H9 (cell line): Measurements from ENCODE around the gene PRELID1. TPM values are rescaled to one million over a fixed set of nuclear protein-coding genes. Genes with fewer than 3 reads are reported as not detected.

Experiments used
- DNase-seq: peaks from one replicate; pipeline ENCODE4 v3.0.0-alpha.2; 2017
- H2AFZ ChIP-seq: one replicate; pipeline ENCODE4 v1.6.1; 2013; ENCODE audit warnings: mild to moderate bottlenecking, low read length, control low read depth, moderate library complexity
- H2AK5ac ChIP-seq: 2 replicates; pipeline ENCODE4 v1.6.1; 2013; ENCODE audit warnings: low read length, control low read depth, mixed read lengths; ENCODE audit not compliant: insufficient read length
- H2BK120ac ChIP-seq: one replicate; pipeline ENCODE4 v1.6.1; 2013; ENCODE audit warnings: low read depth, mild to moderate bottlenecking, low read length, control low read depth, inconsistent platforms; ENCODE audit not compliant: poor library complexity, severe bottlenecking
- H2BK12ac ChIP-seq: 2 replicates; pipeline ENCODE4 v1.6.1; 2013; ENCODE audit warnings: low read length, control low read depth, mixed read lengths, low read depth; ENCODE audit not compliant: insufficient read length
- H2BK15ac ChIP-seq: 2 replicates; pipeline ENCODE4 v1.6.1; 2013; ENCODE audit warnings: low read depth, low read length, control low read depth
- H2BK20ac ChIP-seq: one replicate; pipeline ENCODE4 v1.6.1; 2013; ENCODE audit warnings: low read depth, mild to moderate bottlenecking, low read length, control low read depth, inconsistent platforms; ENCODE audit not compliant: poor library complexity, severe bottlenecking
- H2BK5ac ChIP-seq: 2 replicates; pipeline ENCODE4 v1.6.1; 2013; ENCODE audit warnings: low read length, control low read depth, mixed read lengths; ENCODE audit not compliant: insufficient read length
- H3K14ac ChIP-seq: 2 replicates; pipeline ENCODE4 v1.6.1; 2013; ENCODE audit warnings: low read length, control low read depth; ENCODE audit not compliant: insufficient read depth
- H3K18ac ChIP-seq: 2 replicates; pipeline ENCODE4 v1.6.1; 2013; ENCODE audit warnings: low read depth, mild to moderate bottlenecking, mixed read lengths, low read length, control low read depth; ENCODE audit not compliant: insufficient read length
- H3K23ac ChIP-seq: 2 replicates; pipeline ENCODE4 v1.6.1; 2013; ENCODE audit warnings: low read length, control low read depth, mixed read lengths, low read depth; ENCODE audit not compliant: insufficient read length
- H3K23me2 ChIP-seq: 2 replicates; pipeline ENCODE4 v1.6.1; 2013; ENCODE audit warnings: low read depth, mild to moderate bottlenecking, mixed read lengths, low read length, control low read depth; ENCODE audit not compliant: insufficient read length, poor library complexity, severe bottlenecking
- H3K27ac ChIP-seq: 2 replicates; pipeline ENCODE4 v1.5.1; 2013; ENCODE audit warnings: low read length, control low read depth, mixed read lengths, low read depth; ENCODE audit not compliant: insufficient read length
- H3K27me3 ChIP-seq: 2 replicates; pipeline ENCODE4 v1.6.1; 2013; ENCODE audit warnings: low read length, control low read depth, inconsistent platforms; ENCODE audit not compliant: insufficient read depth
- H3K4ac ChIP-seq: 2 replicates; pipeline ENCODE4 v1.6.1; 2013; ENCODE audit warnings: low read depth, mild to moderate bottlenecking, control low read depth, inconsistent platforms, low read length, moderate library complexity
- H3K4me1 ChIP-seq: 2 replicates; pipeline ENCODE4 v1.6.1; 2013; ENCODE audit warnings: low read length, control low read depth, inconsistent platforms; ENCODE audit not compliant: insufficient read depth
- H3K4me2 ChIP-seq: 2 replicates; pipeline ENCODE4 v1.6.1; 2013; ENCODE audit warnings: low read length, control low read depth, mixed read lengths; ENCODE audit not compliant: insufficient read length, insufficient read depth
- H3K56ac ChIP-seq: 2 replicates; pipeline ENCODE4 v1.6.1; 2013; ENCODE audit warnings: low read depth, mild to moderate bottlenecking, mixed read lengths, low read length, control low read depth; ENCODE audit not compliant: insufficient read length
- H3K79me1 ChIP-seq: 2 replicates; pipeline ENCODE4 v1.6.1; 2013; ENCODE audit warnings: low read depth, mild to moderate bottlenecking, moderate library complexity, low read length, control low read depth, inconsistent platforms; ENCODE audit not compliant: insufficient read depth, poor library complexity, severe bottlenecking
- H3K79me2 ChIP-seq: 2 replicates; pipeline ENCODE4 v1.6.1; 2013; ENCODE audit warnings: low read length, control low read depth, inconsistent platforms; ENCODE audit not compliant: insufficient read depth
- H3K9ac ChIP-seq: 2 replicates; pipeline ENCODE4 v1.6.1; 2013; ENCODE audit warnings: low read length, control low read depth, mixed read lengths; ENCODE audit not compliant: insufficient read length; ENCODE audit errors: extremely low read depth
- H3K9me3 ChIP-seq: one replicate; pipeline ENCODE4 v1.6.1; 2013; ENCODE audit warnings: low read depth, low read length, inconsistent platforms; ENCODE audit not compliant: control insufficient read depth
- H3T11ph ChIP-seq: one replicate; pipeline ENCODE4 v1.6.1; 2013; ENCODE audit warnings: mild to moderate bottlenecking, low read length, control low read depth, inconsistent platforms
- H4K20me1 ChIP-seq: one replicate; pipeline ENCODE4 v1.6.1; 2013; ENCODE audit not compliant: control insufficient read depth, insufficient read length, insufficient read depth
- H4K5ac ChIP-seq: 2 replicates; pipeline ENCODE4 v1.6.1; 2013; ENCODE audit warnings: low read depth, mild to moderate bottlenecking, mixed read lengths, low read length, control low read depth; ENCODE audit not compliant: insufficient read length
- H4K8ac ChIP-seq: replicated peaks from 2 replicates; pipeline ENCODE4 v1.6.1; 2013; ENCODE audit warnings: low read length, control low read depth, mixed read lengths, low read depth; ENCODE audit not compliant: insufficient read length
- H4K91ac ChIP-seq: 2 replicates; pipeline ENCODE4 v1.6.1; 2013; ENCODE audit warnings: low read depth, mild to moderate bottlenecking, moderate library complexity, mixed read lengths, low read length, control low read depth; ENCODE audit not compliant: insufficient read length
- H3K27ac Mint-ChIP-seq, 3 experiments: 2 replicates in 2 of 3; 3 replicates in 1 of 3; pipeline ENCODE4 v1.8.0; 2020 to 2021; ENCODE audit warnings: mixed read lengths in 3 of 3, mild to moderate bottlenecking in 1 of 3, moderate library complexity in 1 of 3
- H3K27me3 Mint-ChIP-seq: 2 replicates; pipeline ENCODE4 v1.8.0; 2021; ENCODE audit warnings: low read depth, mild to moderate bottlenecking, moderate library complexity, mixed read lengths
- H3K36me3 Mint-ChIP-seq, 3 experiments: 2 replicates in 2 of 3; 3 replicates in 1 of 3; pipeline ENCODE4 v1.8.0; 2020 to 2021; ENCODE audit warnings: low read depth in 3 of 3, mixed read lengths in 3 of 3; ENCODE audit not compliant: insufficient read depth in 1 of 3
- H3K4me1 Mint-ChIP-seq, 2 experiments: 2 replicates each; pipeline ENCODE4 v1.8.0; 2020; ENCODE audit warnings: mixed read lengths in 2 of 2
- H3K4me3 Mint-ChIP-seq, 2 experiments: 2 replicates in 1 of 2; 3 replicates in 1 of 2; pipeline ENCODE4 v1.8.0; 2020 to 2021; ENCODE audit warnings: mild to moderate bottlenecking in 2 of 2, mixed read lengths in 2 of 2, moderate library complexity in 1 of 2
- H3K9me3 Mint-ChIP-seq, 2 experiments: 2 replicates in 1 of 2; 3 replicates in 1 of 2; pipeline ENCODE4 v1.8.0; 2020; ENCODE audit warnings: mild to moderate bottlenecking in 2 of 2, mixed read lengths in 2 of 2, moderate library complexity in 1 of 2
- WGBS: extraction: QIAGEN DNeasy Blood & Tissue Kit; methylation state at CpG from one replicate; pipeline ENCODE4 v1.1.7; 2013; ENCODE audit warnings: missing lambda C conversion rate, low lambda C conversion rate, mixed read lengths; ENCODE audit not compliant: insufficient read length; ENCODE audit errors: extremely low coverage; 5-methylcytosine and 5-hydroxymethylcytosine counted together
- total RNA-seq: library from RNA; stranded (reverse); gene quantifications from 2 replicates; pipeline ENCODE4 v1.2.1, GENCODE V29; 2021
- TF ChIP-seq, protein P1 (sequence below): fragments of 200-600 bp; sonication (generic); conservative IDR thresholded peaks from 3 replicates; pipeline ENCODE4 v1.8.0; 2021; ENCODE audit warnings: antibody characterized with exemption, mild to moderate bottlenecking

Gene PRELID1
- total RNA-seq, 1 experiment from 2014 or later, result 213 TPM

- Histone ChIP-seq H3T11ph (no peak overlapping the region), H3K27me3 (no peaks in the 10 kb centered on the region), H2AFZ (no peak overlapping the region), H2BK20ac (no peak overlapping the region), H2BK5ac (no peak overlapping the region), H3K79me1 (no peaks in the 10 kb centered on the region), H3K18ac (no peak overlapping the region), H2BK12ac (no peak overlapping the region), H3K23ac (no peak overlapping the region), H3K79me2 (peaks cover 9% of the 10 kb centered on the region; the same call in 1 of the 2 replicates), H4K5ac (no peak overlapping the region), H4K20me1 (no peaks in the 10 kb centered on the region), H3K56ac (no peak overlapping the region), H4K91ac (no peak overlapping the region), H2BK120ac (no peak overlapping the region), H2BK15ac (no peak overlapping the region), H3K9me3 (no peaks in the 10 kb centered on the region), H4K8ac (no peak overlapping the region), H3K23me2 (peaks cover 13% of the 10 kb centered on the region), H2AK5ac (no peak overlapping the region), H3K14ac (no peak overlapping the region; the same call in 1 of the 2 replicates), H3K4ac (no peak overlapping the region), H3K9ac (no peak overlapping the region), H3K4me2 (no peak overlapping the region), H3K27ac (no peak overlapping the region), H3K4me1 (no peaks in the 10 kb centered on the region)
- H3K36me3 Mint-ChIP-seq, result peaks cover 21 to 56% (median 27%) of the 10 kb centered on the region in 3 experiments
- H3K27ac Mint-ChIP-seq, result peak overlapping the region; percentile 56 to 99 (median 89); a peak in 5 of 7 replicates
- H3K4me1 Mint-ChIP-seq, result peaks cover 42 to 62% of the 10 kb centered on the region in 2 experiments
- no peaks in the 10 kb centered on the region for H3K9me3 Mint-ChIP-seq
- peaks cover 1% of the 10 kb centered on the region; the same call in 1 of the 2 replicates for H3K27me3 Mint-ChIP-seq
- peak; percentile 70 for DNase-seq
- no CpG with 5 or more reads among the region's 4 CpGs for WGBS
- H3K4me3 Mint-ChIP-seq, result peak overlapping the region in 1 of 2 experiments; percentile 21; a peak in 2 of 5 replicates
- TF ChIP-seq, protein P1, sequence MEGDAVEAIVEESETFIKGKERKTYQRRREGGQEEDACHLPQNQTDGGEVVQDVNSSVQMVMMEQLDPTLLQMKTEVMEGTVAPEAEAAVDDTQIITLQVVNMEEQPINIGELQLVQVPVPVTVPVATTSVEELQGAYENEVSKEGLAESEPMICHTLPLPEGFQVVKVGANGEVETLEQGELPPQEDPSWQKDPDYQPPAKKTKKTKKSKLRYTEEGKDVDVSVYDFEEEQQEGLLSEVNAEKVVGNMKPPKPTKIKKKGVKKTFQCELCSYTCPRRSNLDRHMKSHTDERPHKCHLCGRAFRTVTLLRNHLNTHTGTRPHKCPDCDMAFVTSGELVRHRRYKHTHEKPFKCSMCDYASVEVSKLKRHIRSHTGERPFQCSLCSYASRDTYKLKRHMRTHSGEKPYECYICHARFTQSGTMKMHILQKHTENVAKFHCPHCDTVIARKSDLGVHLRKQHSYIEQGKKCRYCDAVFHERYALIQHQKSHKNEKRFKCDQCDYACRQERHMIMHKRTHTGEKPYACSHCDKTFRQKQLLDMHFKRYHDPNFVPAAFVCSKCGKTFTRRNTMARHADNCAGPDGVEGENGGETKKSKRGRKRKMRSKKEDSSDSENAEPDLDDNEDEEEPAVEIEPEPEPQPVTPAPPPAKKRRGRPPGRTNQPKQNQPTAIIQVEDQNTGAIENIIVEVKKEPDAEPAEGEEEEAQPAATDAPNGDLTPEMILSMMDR, result peak; percentile 34; the same call in 2 of the 3 replicates
Measured at GRCh38 chr5:177300236-177300880, 3.2 kb upstream of the PRELID1 start.
